CD14-positive monocyte (primary cell): ENCODE results near the gene AHNAK2. TPM values are rescaled to one million over a fixed set of nuclear protein-coding genes. Genes with fewer than 3 reads are reported as not detected.

Source experiments
- DNase-seq, 3 donors: peaks; one replicate each; pipeline ENCODE4 v3.0.0-alpha.2; 2011 to 2022
- H2AFZ ChIP-seq: 2 replicates; pipeline ENCODE4 v1.6.0; 2012; ENCODE audit warnings: mild to moderate bottlenecking, low read depth, low read length, inconsistent platforms; ENCODE audit not compliant: insufficient read depth, poor library complexity, severe bottlenecking
- H3K27ac ChIP-seq, 2 donors: 1 replicate in 1 of 2; 2 replicates in 1 of 2; pipeline ENCODE4 v1.5.1; 2012 to 2013; ENCODE audit warnings: low read length in 2 of 2, control low read depth in 1 of 2, inconsistent platforms in 1 of 2, low read depth in 1 of 2, mild to moderate bottlenecking in 1 of 2
- H3K27me3 ChIP-seq, 2 donors: one replicate each; pipeline versions ENCODE4 v1.6.0 to v1.6.1; 2011 to 2013; ENCODE audit warnings: low read length in 2 of 2; ENCODE audit not compliant: control insufficient read depth in 2 of 2, insufficient read depth in 2 of 2
- H3K36me3 ChIP-seq, 2 donors: replicated peaks in 1 of 2; 1 replicate in 1 of 2; 2 replicates in 1 of 2; pipeline versions ENCODE4 v1.5.1 to v1.6.1; 2012 to 2013; ENCODE audit warnings: low read length in 2 of 2, control low read depth in 1 of 2, inconsistent platforms in 1 of 2, mild to moderate bottlenecking in 1 of 2; ENCODE audit not compliant: insufficient read depth in 2 of 2, control insufficient read depth in 1 of 2
- H3K4me1 ChIP-seq, 2 donors: 1 replicate in 1 of 2; 2 replicates in 1 of 2; pipeline versions ENCODE4 v1.5.1 to v1.6.1; 2012 to 2013; ENCODE audit warnings: low read length in 2 of 2, control low read depth in 1 of 2, inconsistent platforms in 1 of 2, mild to moderate bottlenecking in 1 of 2, moderate library complexity in 1 of 2; ENCODE audit not compliant: insufficient read depth in 2 of 2, control insufficient read depth in 1 of 2
- H3K4me2 ChIP-seq: replicated peaks from 2 replicates; pipeline ENCODE3; 2012; ENCODE audit warnings: low read length, moderate library complexity, mild to moderate bottlenecking; ENCODE audit not compliant: poor library complexity, severe bottlenecking; ENCODE audit errors: extremely low read depth
- H3K4me3 ChIP-seq, 3 experiments: fragments of 200-600 bp in 1 of 3; sonication (generic) in 1 of 3; replicated peaks in 1 of 3; 1 replicate in 2 of 3; 2 replicates in 1 of 3; pipeline ENCODE4 v1.5.1; 2011 to 2013; ENCODE audit warnings: low read length in 3 of 3, mild to moderate bottlenecking in 3 of 3, control low read depth in 2 of 3, low read depth in 2 of 3, inconsistent platforms in 1 of 3, moderate library complexity in 1 of 3
- H3K79me2 ChIP-seq: 2 replicates; pipeline ENCODE4 v1.6.0; 2012; ENCODE audit warnings: mild to moderate bottlenecking, control low read depth, inconsistent platforms, low read length, moderate library complexity; ENCODE audit not compliant: insufficient read depth
- H3K9ac ChIP-seq: 2 replicates; pipeline ENCODE4 v1.6.0; 2017; ENCODE audit warnings: low read length, mild to moderate bottlenecking; ENCODE audit not compliant: insufficient read depth, poor library complexity, severe bottlenecking
- H3K9me3 ChIP-seq, 2 donors: replicated peaks in 1 of 2; 1 replicate in 1 of 2; 2 replicates in 1 of 2; pipeline versions ENCODE4 v1.5.1 to v1.6.1; 2012 to 2013; ENCODE audit warnings: low read length in 2 of 2, control low read depth in 1 of 2; ENCODE audit not compliant: control insufficient read depth in 1 of 2, insufficient read depth in 1 of 2
- H4K20me1 ChIP-seq: 2 replicates; pipeline ENCODE4 v1.6.0; 2012; ENCODE audit warnings: mild to moderate bottlenecking, low read length, control low read depth, moderate library complexity; ENCODE audit not compliant: insufficient read depth
- H3K27ac Mint-ChIP-seq, 7 donors: one replicate each; pipeline ENCODE4 v1.8.0; 2020; ENCODE audit warnings: mild to moderate bottlenecking in 7 of 7, mixed read lengths in 7 of 7, moderate library complexity in 6 of 7, inconsistent platforms in 2 of 7
- H3K27me3 Mint-ChIP-seq, 3 donors: one replicate each; pipeline ENCODE4 v1.8.0; 2021 to 2022; ENCODE audit warnings: low read depth in 3 of 3, mild to moderate bottlenecking in 3 of 3, mixed read lengths in 3 of 3, moderate library complexity in 3 of 3, inconsistent platforms in 1 of 3
- H3K36me3 Mint-ChIP-seq, 2 donors: one replicate each; pipeline ENCODE4 v1.8.0; 2020; ENCODE audit warnings: mixed read lengths in 2 of 2, inconsistent platforms in 1 of 2, mild to moderate bottlenecking in 1 of 2
- H3K4me1 Mint-ChIP-seq: one replicate; pipeline ENCODE4 v1.8.0; 2020; ENCODE audit warnings: mild to moderate bottlenecking, mixed read lengths
- H3K4me3 Mint-ChIP-seq, 2 donors: one replicate each; pipeline ENCODE4 v1.8.0; 2020; ENCODE audit warnings: mild to moderate bottlenecking in 2 of 2, mixed read lengths in 2 of 2, moderate library complexity in 1 of 2
- H3K9me3 Mint-ChIP-seq, 7 donors: one replicate each; pipeline ENCODE4 v1.8.0; 2020 to 2022; ENCODE audit warnings: mixed read lengths in 7 of 7, mild to moderate bottlenecking in 6 of 7, moderate library complexity in 6 of 7, inconsistent platforms in 2 of 7
- CTCF ChIP-seq: fragments of 200-600 bp; IDR thresholded peaks from one replicate; pipeline ENCODE4 v1.8.0; 2022; ENCODE audit warnings: antibody characterized with exemption, mild to moderate bottlenecking
- WGBS: methylation state at CpG from one replicate; pipeline ENCODE4 v1.1.5; 2013; ENCODE audit warnings: missing lambda C conversion rate; ENCODE audit not compliant: insufficient coverage; 5-methylcytosine and 5-hydroxymethylcytosine counted together
- intact Hi-C, 2 donors: fragments of 100-400 bp; cut with micrococcal nuclease; formaldehyde crosslinking; loops; one replicate each; pipeline versions ENCODE4 v1.15.0 to v1.15.1; 2023
- polyA plus RNA-seq, 3 donors: library from polyadenylated mRNA; depleted of rRNA in 1 of 3; unstranded in 2 of 3; stranded (reverse) in 1 of 3; fragments of 300-500 nt in 2 of 3; fragments of >200 nt in 1 of 3; fragmentation: Illumina TruSeq in 2 of 3; gene quantifications; 1 replicate in 2 of 3; 2 replicates in 1 of 3; pipeline ENCODE4 v1.2.3, GENCODE V29; 2012 to 2021

The AHNAK2 gene
- polyA plus RNA-seq, 3 donors, result 0.01 TPM; not detected in 2

GRCh38 chr14:105006831-105007592 lies 28.8 kb upstream of the AHNAK2 start:
- H3K36me3 Mint-ChIP-seq, result peaks cover 40 to 58% of the 10 kb centered on the region in 2 donors
- H3K27me3 Mint-ChIP-seq, result peaks cover 0 to 2% (median 0%) of the 10 kb centered on the region in 3 donors
- Histone ChIP-seq H3K4me2 (no peak overlapping the region), H3K9ac (no peak overlapping the region), H3K9me3 (no peaks in the 10 kb centered on the region), H3K27ac (no peak overlapping the region), H3K4me3 (no peak overlapping the region), H2AFZ (no peak overlapping the region), H3K79me2 (peaks cover 37% of the 10 kb centered on the region), H3K4me1 (no peaks in the 10 kb centered on the region), H4K20me1 (peaks cover 4% of the 10 kb centered on the region), H3K36me3 (peaks cover 42 to 57% of the 10 kb centered on the region in 2 donors), H3K27me3 (no peaks in the 10 kb centered on the region)
- TF ChIP-seq CTCF, result no peak
- H3K4me3 Mint-ChIP-seq, result no peak overlapping the region
- WGBS, result 98% methylated on average over 19 of the region's 21 CpGs
- peak overlapping the region in 3 of 7 donors; percentile 33 to 77 (median 44) for H3K27ac Mint-ChIP-seq
- no peak for DNase-seq
- H3K4me1 Mint-ChIP-seq, result no peaks in the 10 kb centered on the region
- intact Hi-C loops, result loop anchor here in 1 of 2 donors (10.0 kb wide), 1 partner anchor 872 kb away; the partner anchor contains the start of gene KIF26A
- H3K9me3 Mint-ChIP-seq, result no peaks in the 10 kb centered on the region

GRCh38 chr14:105005929-105006830 lies 28.0 kb upstream of the AHNAK2 start:
- no peak for TF ChIP-seq CTCF
- no peak for DNase-seq
- Mint-ChIP-seq H3K4me3 (no peak overlapping the region), H3K9me3 (peaks cover 0 to 2% (median 0%) of the 10 kb centered on the region in 7 donors), H3K36me3 (peaks cover 32 to 50% of the 10 kb centered on the region in 2 donors), H3K27ac (peak overlapping the region in 3 of 7 donors; percentile 44 to 60 (median 50)), H3K4me1 (no peaks in the 10 kb centered on the region), H3K27me3 (peaks cover 0 to 2% (median 0%) of the 10 kb centered on the region in 3 donors)
- Histone ChIP-seq H3K4me1 (no peaks in the 10 kb centered on the region), H3K27me3 (no peaks in the 10 kb centered on the region), H3K27ac (no peak overlapping the region), H3K79me2 (peaks cover 28% of the 10 kb centered on the region), H3K4me2 (no peak overlapping the region), H3K9ac (no peak overlapping the region), H3K4me3 (no peak overlapping the region), H2AFZ (no peak overlapping the region), H3K36me3 (peaks cover 34 to 49% of the 10 kb centered on the region in 2 donors), H4K20me1 (no peaks in the 10 kb centered on the region), H3K9me3 (no peaks in the 10 kb centered on the region)
- WGBS, result 93% methylated on average over 16 of the region's 21 CpGs
- intact Hi-C loops, result loop anchor here in 1 of 2 donors (10.0 kb wide), 1 partner anchor 871 kb away; the partner anchor contains the start of gene KIF26A
